ENCODE results near the gene WNK1. TPM values are rescaled to one million over a fixed set of nuclear protein-coding genes. Genes with fewer than 3 reads are reported as not detected.
"Not testable (repeated sequence)": the region's sequence is repeated elsewhere in the genome, so short reads cannot be mapped to it uniquely, and the experiment has no call there.

Gene WNK1
- total RNA-seq, 1 donor from 2014 or later, result 215 TPM

GRCh38 chr12:922285-922684, 169.9 kb downstream of the WNK1 start:
- no peak overlapping the region for H3K27ac ChIP-seq
- no peaks in the 10 kb centered on the region for H3K9me3 ChIP-seq
- no peak for TF ChIP-seq CTCF (IDR thresholded peaks at IDR 0.05)
- no peak for ATAC-seq
- intact Hi-C loops (cut with DNase I), result no loop called here
- H3K4me1 ChIP-seq, result no peaks in the 10 kb centered on the region
- no peak for DNase-seq
- H3K27me3 ChIP-seq, result no peaks in the 10 kb centered on the region
- no peak overlapping the region for H3K4me3 ChIP-seq
- peaks cover 73% of the 10 kb centered on the region for H3K36me3 ChIP-seq

- H3K27ac ChIP-seq, result no peak overlapping the region
- no peak overlapping the region for H3K4me3 ChIP-seq
- DNase-seq (no peak), ATAC-seq (no peak)
- H3K27me3 ChIP-seq, result no peaks in the 10 kb centered on the region
- TF ChIP-seq CTCF (IDR thresholded peaks at IDR 0.05), result no peak
- H3K36me3 ChIP-seq, result peaks cover 83% of the 10 kb centered on the region
- H3K4me1 ChIP-seq, result no peaks in the 10 kb centered on the region
- no peaks in the 10 kb centered on the region for H3K9me3 ChIP-seq
- intact Hi-C loops (cut with DNase I), result no loop called here
Observed at GRCh38 chr12:926641-927040, 174.3 kb downstream of the WNK1 start.

- intact Hi-C loops (cut with DNase I), result no loop called here
- Histone ChIP-seq H3K27me3 (no peaks in the 10 kb centered on the region), H3K36me3 (peaks cover 59% of the 10 kb centered on the region), H3K4me3 (no peak overlapping the region), H3K9me3 (no peaks in the 10 kb centered on the region), H3K27ac (no peak overlapping the region), H3K4me1 (no peaks in the 10 kb centered on the region)
- no peak for ATAC-seq
- no peak for DNase-seq
- TF ChIP-seq CTCF (IDR thresholded peaks at IDR 0.05), result no peak
Observed at GRCh38 chr12:931060-931459, 178.7 kb downstream of the WNK1 start.

GRCh38 chr12:931591-931990, 179.2 kb downstream of the WNK1 start:
- Histone ChIP-seq H3K9me3 (no peaks in the 10 kb centered on the region), H3K36me3 (peaks cover 54% of the 10 kb centered on the region), H3K27ac (no peak overlapping the region), H3K4me3 (no peak overlapping the region), H3K27me3 (no peaks in the 10 kb centered on the region), H3K4me1 (no peaks in the 10 kb centered on the region)
- ATAC-seq (no peak), DNase-seq (no peak)
- intact Hi-C loops (cut with DNase I), result no loop called here
- no peak for TF ChIP-seq CTCF (IDR thresholded peaks at IDR 0.05)

- H3K27me3 ChIP-seq; H3K9me3 ChIP-seq; H3K27ac ChIP-seq; H3K4me1 ChIP-seq; ATAC-seq; DNase-seq; intact Hi-C loops (cut with DNase I); H3K4me3 ChIP-seq: not testable (repeated sequence)
- H3K36me3 ChIP-seq, result peaks cover 21% of the 10 kb centered on the region
Observed at GRCh38 chr12:935891-936290, 183.5 kb downstream of the WNK1 start.

GRCh38 chr12:936377-937345, 184.3 kb downstream of the WNK1 start:
- TF ChIP-seq CTCF (IDR thresholded peaks at IDR 0.05), result no peak
- DNase-seq (no peak), ATAC-seq (no peak)
- H3K9me3 ChIP-seq, result no peaks in the 10 kb centered on the region
- no peak overlapping the region for H3K27ac ChIP-seq
- peaks cover 16% of the 10 kb centered on the region for H3K36me3 ChIP-seq
- H3K4me3 ChIP-seq, result no peak overlapping the region
- intact Hi-C loops (cut with DNase I), result no loop called here
- H3K27me3 ChIP-seq, result no peaks in the 10 kb centered on the region
- H3K4me1 ChIP-seq, result no peaks in the 10 kb centered on the region

Measured in upper lobe of right lung (tissue), 1 donor.